H9 (cell line): ENCODE measurements around the gene TRAF3. TPM values are rescaled to one million over a fixed set of nuclear protein-coding genes. Genes with fewer than 3 reads are reported as not detected.

Source experiments
- DNase-seq: peaks from one replicate; pipeline ENCODE4 v3.0.0-alpha.2; 2017
- H2AFZ ChIP-seq: one replicate; pipeline ENCODE4 v1.6.1; 2013; ENCODE audit warnings: mild to moderate bottlenecking, low read length, control low read depth, moderate library complexity
- H2AK5ac ChIP-seq: 2 replicates; pipeline ENCODE4 v1.6.1; 2013; ENCODE audit warnings: low read length, control low read depth, mixed read lengths; ENCODE audit not compliant: insufficient read length
- H2BK120ac ChIP-seq: one replicate; pipeline ENCODE4 v1.6.1; 2013; ENCODE audit warnings: low read depth, mild to moderate bottlenecking, low read length, control low read depth, inconsistent platforms; ENCODE audit not compliant: poor library complexity, severe bottlenecking
- H2BK12ac ChIP-seq: 2 replicates; pipeline ENCODE4 v1.6.1; 2013; ENCODE audit warnings: low read length, control low read depth, mixed read lengths, low read depth; ENCODE audit not compliant: insufficient read length
- H2BK15ac ChIP-seq: 2 replicates; pipeline ENCODE4 v1.6.1; 2013; ENCODE audit warnings: low read depth, low read length, control low read depth
- H2BK20ac ChIP-seq: one replicate; pipeline ENCODE4 v1.6.1; 2013; ENCODE audit warnings: low read depth, mild to moderate bottlenecking, low read length, control low read depth, inconsistent platforms; ENCODE audit not compliant: poor library complexity, severe bottlenecking
- H2BK5ac ChIP-seq: 2 replicates; pipeline ENCODE4 v1.6.1; 2013; ENCODE audit warnings: low read length, control low read depth, mixed read lengths; ENCODE audit not compliant: insufficient read length
- H3K14ac ChIP-seq: 2 replicates; pipeline ENCODE4 v1.6.1; 2013; ENCODE audit warnings: low read length, control low read depth; ENCODE audit not compliant: insufficient read depth
- H3K18ac ChIP-seq: 2 replicates; pipeline ENCODE4 v1.6.1; 2013; ENCODE audit warnings: low read depth, mild to moderate bottlenecking, mixed read lengths, low read length, control low read depth; ENCODE audit not compliant: insufficient read length
- H3K23ac ChIP-seq: 2 replicates; pipeline ENCODE4 v1.6.1; 2013; ENCODE audit warnings: low read length, control low read depth, mixed read lengths, low read depth; ENCODE audit not compliant: insufficient read length
- H3K23me2 ChIP-seq: 2 replicates; pipeline ENCODE4 v1.6.1; 2013; ENCODE audit warnings: low read depth, mild to moderate bottlenecking, mixed read lengths, low read length, control low read depth; ENCODE audit not compliant: insufficient read length, poor library complexity, severe bottlenecking
- H3K27ac ChIP-seq: 2 replicates; pipeline ENCODE4 v1.5.1; 2013; ENCODE audit warnings: low read length, control low read depth, mixed read lengths, low read depth; ENCODE audit not compliant: insufficient read length
- H3K27me3 ChIP-seq: 2 replicates; pipeline ENCODE4 v1.6.1; 2013; ENCODE audit warnings: low read length, control low read depth, inconsistent platforms; ENCODE audit not compliant: insufficient read depth
- H3K4ac ChIP-seq: 2 replicates; pipeline ENCODE4 v1.6.1; 2013; ENCODE audit warnings: low read depth, mild to moderate bottlenecking, control low read depth, inconsistent platforms, low read length, moderate library complexity
- H3K4me1 ChIP-seq: 2 replicates; pipeline ENCODE4 v1.6.1; 2013; ENCODE audit warnings: low read length, control low read depth, inconsistent platforms; ENCODE audit not compliant: insufficient read depth
- H3K4me2 ChIP-seq: 2 replicates; pipeline ENCODE4 v1.6.1; 2013; ENCODE audit warnings: low read length, control low read depth, mixed read lengths; ENCODE audit not compliant: insufficient read length, insufficient read depth
- H3K56ac ChIP-seq: 2 replicates; pipeline ENCODE4 v1.6.1; 2013; ENCODE audit warnings: low read depth, mild to moderate bottlenecking, mixed read lengths, low read length, control low read depth; ENCODE audit not compliant: insufficient read length
- H3K79me1 ChIP-seq: 2 replicates; pipeline ENCODE4 v1.6.1; 2013; ENCODE audit warnings: low read depth, mild to moderate bottlenecking, moderate library complexity, low read length, control low read depth, inconsistent platforms; ENCODE audit not compliant: insufficient read depth, poor library complexity, severe bottlenecking
- H3K79me2 ChIP-seq: 2 replicates; pipeline ENCODE4 v1.6.1; 2013; ENCODE audit warnings: low read length, control low read depth, inconsistent platforms; ENCODE audit not compliant: insufficient read depth
- H3K9ac ChIP-seq: 2 replicates; pipeline ENCODE4 v1.6.1; 2013; ENCODE audit warnings: low read length, control low read depth, mixed read lengths; ENCODE audit not compliant: insufficient read length; ENCODE audit errors: extremely low read depth
- H3K9me3 ChIP-seq: one replicate; pipeline ENCODE4 v1.6.1; 2013; ENCODE audit warnings: low read depth, low read length, inconsistent platforms; ENCODE audit not compliant: control insufficient read depth
- H3T11ph ChIP-seq: one replicate; pipeline ENCODE4 v1.6.1; 2013; ENCODE audit warnings: mild to moderate bottlenecking, low read length, control low read depth, inconsistent platforms
- H4K20me1 ChIP-seq: one replicate; pipeline ENCODE4 v1.6.1; 2013; ENCODE audit not compliant: control insufficient read depth, insufficient read length, insufficient read depth
- H4K5ac ChIP-seq: 2 replicates; pipeline ENCODE4 v1.6.1; 2013; ENCODE audit warnings: low read depth, mild to moderate bottlenecking, mixed read lengths, low read length, control low read depth; ENCODE audit not compliant: insufficient read length
- H4K8ac ChIP-seq: replicated peaks from 2 replicates; pipeline ENCODE4 v1.6.1; 2013; ENCODE audit warnings: low read length, control low read depth, mixed read lengths, low read depth; ENCODE audit not compliant: insufficient read length
- H4K91ac ChIP-seq: 2 replicates; pipeline ENCODE4 v1.6.1; 2013; ENCODE audit warnings: low read depth, mild to moderate bottlenecking, moderate library complexity, mixed read lengths, low read length, control low read depth; ENCODE audit not compliant: insufficient read length
- H3K27ac Mint-ChIP-seq, 3 experiments: 2 replicates in 2 of 3; 3 replicates in 1 of 3; pipeline ENCODE4 v1.8.0; 2020 to 2021; ENCODE audit warnings: mixed read lengths in 3 of 3, mild to moderate bottlenecking in 1 of 3, moderate library complexity in 1 of 3
- H3K27me3 Mint-ChIP-seq: 2 replicates; pipeline ENCODE4 v1.8.0; 2021; ENCODE audit warnings: low read depth, mild to moderate bottlenecking, moderate library complexity, mixed read lengths
- H3K36me3 Mint-ChIP-seq, 3 experiments: 2 replicates in 2 of 3; 3 replicates in 1 of 3; pipeline ENCODE4 v1.8.0; 2020 to 2021; ENCODE audit warnings: low read depth in 3 of 3, mixed read lengths in 3 of 3; ENCODE audit not compliant: insufficient read depth in 1 of 3
- H3K4me1 Mint-ChIP-seq, 2 experiments: 2 replicates each; pipeline ENCODE4 v1.8.0; 2020; ENCODE audit warnings: mixed read lengths in 2 of 2
- H3K4me3 Mint-ChIP-seq, 2 experiments: 2 replicates in 1 of 2; 3 replicates in 1 of 2; pipeline ENCODE4 v1.8.0; 2020 to 2021; ENCODE audit warnings: mild to moderate bottlenecking in 2 of 2, mixed read lengths in 2 of 2, moderate library complexity in 1 of 2
- H3K9me3 Mint-ChIP-seq, 2 experiments: 2 replicates in 1 of 2; 3 replicates in 1 of 2; pipeline ENCODE4 v1.8.0; 2020; ENCODE audit warnings: mild to moderate bottlenecking in 2 of 2, mixed read lengths in 2 of 2, moderate library complexity in 1 of 2
- CTCF ChIP-seq: fragments of 200-600 bp; sonication (generic); conservative IDR thresholded peaks from 3 replicates; pipeline ENCODE4 v1.8.0; 2021; ENCODE audit warnings: antibody characterized with exemption, mild to moderate bottlenecking
- WGBS: extraction: QIAGEN DNeasy Blood & Tissue Kit; methylation state at CpG from one replicate; pipeline ENCODE4 v1.1.7; 2013; ENCODE audit warnings: missing lambda C conversion rate, low lambda C conversion rate, mixed read lengths; ENCODE audit not compliant: insufficient read length; ENCODE audit errors: extremely low coverage; 5-methylcytosine and 5-hydroxymethylcytosine counted together
- total RNA-seq: library from RNA; stranded (reverse); gene quantifications from 2 replicates; pipeline ENCODE4 v1.2.1, GENCODE V29; 2021

Gene TRAF3
- total RNA-seq, 1 experiment from 2014 or later = 9.6 TPM

GRCh38 chr14:102902086-102902485, 124.8 kb downstream of the TRAF3 start:
- H3K79me2 ChIP-seq = no peaks in the 10 kb centered on the region
- H3K4me2 ChIP-seq = no peak overlapping the region
- H2BK15ac ChIP-seq = no peak overlapping the region
- Mint-ChIP-seq H3K4me3 (no peak overlapping the region), H3K9me3 (peaks cover 11 to 13% of the 10 kb centered on the region in 2 experiments), H3K4me1 (peaks cover 2 to 4% of the 10 kb centered on the region in 2 experiments; a peak in 3 of 4 replicates), H3K27me3 (no peaks in the 10 kb centered on the region; the same call in 1 of the 2 replicates), H3K27ac (no peak overlapping the region; a peak in 1 of 7 replicates), H3K36me3 (peaks cover 21 to 29% (median 28%) of the 10 kb centered on the region in 3 experiments)
- no peaks in the 10 kb centered on the region for H3K4me1 ChIP-seq
- H3K23me2 ChIP-seq = no peaks in the 10 kb centered on the region
- H3K9me3 ChIP-seq = no peaks in the 10 kb centered on the region
- H3K27ac ChIP-seq = no peak overlapping the region
- no peak overlapping the region for H2BK20ac ChIP-seq
- no peak overlapping the region for H3K56ac ChIP-seq
- no peaks in the 10 kb centered on the region for H4K20me1 ChIP-seq
- no peak overlapping the region for H4K91ac ChIP-seq
- H2BK120ac ChIP-seq = no peak overlapping the region
- H3K27me3 ChIP-seq = no peaks in the 10 kb centered on the region
- H2BK12ac ChIP-seq = no peak overlapping the region
- H4K8ac ChIP-seq = no peak overlapping the region
- no peak overlapping the region for H2AK5ac ChIP-seq
- no peak overlapping the region for H2AFZ ChIP-seq
- no peak overlapping the region for H3T11ph ChIP-seq
- TF ChIP-seq CTCF = no peak
- no peaks in the 10 kb centered on the region for H3K79me1 ChIP-seq
- H3K4ac ChIP-seq = no peak overlapping the region
- no peak overlapping the region for H3K18ac ChIP-seq
- H3K23ac ChIP-seq = no peak overlapping the region
- DNase-seq = no peak
- H3K14ac ChIP-seq = no peak overlapping the region; the same call in 1 of the 2 replicates
- no peak overlapping the region for H4K5ac ChIP-seq
- H3K9ac ChIP-seq = no peak overlapping the region
- no CpG with 5 or more reads among the region's 7 CpGs for WGBS
- no peak overlapping the region for H2BK5ac ChIP-seq
